HG03139 (cell line): Measurements from ENCODE around the gene IDI1.
"Not testable (repeated sequence)": the region's sequence is repeated elsewhere in the genome, so short reads cannot be mapped to it uniquely, and the experiment has no call there.

Experiments
- ATAC-seq: cut with Tn5 transposase; IDR thresholded peaks from one replicate; pipeline ENCODE4 v1.9.1; 2021; ENCODE audit not compliant: unreplicated experiment

The IDI1 gene

DNA sequence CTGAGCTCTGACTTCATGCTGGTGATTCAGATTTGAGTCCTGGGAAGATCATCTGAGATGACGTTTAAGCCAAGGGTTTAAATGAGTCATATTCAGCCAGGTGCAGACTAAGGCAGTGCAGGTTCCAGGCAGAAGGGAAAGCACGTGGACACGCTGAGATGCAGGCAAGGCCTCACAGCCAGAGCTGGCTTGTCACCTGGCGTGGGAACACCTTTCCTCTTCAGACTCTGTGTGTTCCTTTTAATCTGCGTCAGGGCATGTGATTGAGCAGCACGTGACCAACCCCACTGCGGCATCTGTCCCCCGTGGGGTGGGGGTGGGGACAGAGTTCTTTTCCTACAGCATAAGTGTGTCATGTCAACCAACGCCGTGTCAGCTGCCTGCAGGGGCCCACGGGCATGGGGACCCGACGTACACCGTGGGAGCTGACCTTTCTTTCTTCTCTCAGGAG lies 12.6 kb downstream of the IDI1 start:
- ATAC-seq = no peak

DNA sequence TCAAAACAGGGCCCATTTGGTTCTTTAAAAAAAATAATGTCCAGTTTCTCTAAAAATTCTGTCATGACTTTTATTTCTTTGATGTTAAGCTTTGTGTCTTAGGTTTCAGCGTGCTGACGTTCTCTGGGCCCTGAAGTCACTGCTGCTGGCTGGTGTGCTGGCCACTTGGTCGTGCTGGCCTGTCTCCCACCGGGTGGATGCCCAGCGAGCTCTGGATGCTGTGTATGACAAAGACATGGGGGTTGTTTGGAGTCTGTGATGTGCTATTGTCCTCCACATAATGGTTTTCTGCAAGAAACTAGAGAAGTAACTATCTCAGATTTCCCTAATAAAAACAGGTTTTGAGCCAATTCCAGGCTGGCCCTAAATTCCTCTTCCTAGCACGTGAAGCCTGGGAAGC lies 13.7 kb downstream of the IDI1 start:
- ATAC-seq = no peak

- ATAC-seq = no peak
Observed at GRCh38 chr10:1034758-1035157, 14.2 kb downstream of the IDI1 start.

DNA sequence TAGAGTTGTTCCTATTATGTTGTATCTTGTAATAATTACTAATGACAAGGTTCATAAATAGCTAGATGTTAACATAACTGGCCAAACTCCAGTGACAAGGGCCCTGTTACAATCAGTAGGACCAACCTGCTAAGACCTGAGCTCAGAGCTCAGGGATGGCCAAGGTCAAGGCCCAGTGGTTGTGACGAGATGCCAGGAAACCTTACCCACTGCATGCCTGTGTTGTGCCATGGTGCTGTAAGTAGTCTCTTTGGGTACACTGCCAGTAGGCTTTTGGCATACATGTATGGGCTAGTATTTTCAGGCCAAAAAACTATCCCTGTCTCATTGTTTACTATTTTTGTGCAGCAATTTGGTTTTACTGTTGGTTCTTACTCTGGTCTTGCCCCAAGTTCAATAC lies 15.3 kb downstream of the IDI1 start:
- ATAC-seq = no peak

DNA sequence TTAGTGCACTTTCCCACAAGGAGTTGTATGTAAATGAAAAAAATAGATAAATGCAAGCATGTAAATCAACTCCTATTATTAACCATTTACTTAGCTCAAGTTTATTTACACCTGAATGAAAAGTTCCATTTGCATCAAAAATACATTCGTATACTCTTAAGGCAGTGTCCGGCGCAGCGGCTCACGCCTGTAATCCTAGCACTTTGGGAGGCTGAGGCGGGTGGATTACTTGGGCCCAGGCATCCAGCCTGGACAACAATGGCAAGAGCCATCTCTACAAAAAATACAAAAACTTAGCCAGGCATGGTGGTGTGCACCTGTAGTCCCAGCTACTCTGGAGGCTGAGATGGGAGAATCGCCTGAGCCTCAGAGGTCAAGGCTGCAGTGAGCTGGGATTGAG lies 19.1 kb downstream of the IDI1 start:
- ATAC-seq = no peak

DNA sequence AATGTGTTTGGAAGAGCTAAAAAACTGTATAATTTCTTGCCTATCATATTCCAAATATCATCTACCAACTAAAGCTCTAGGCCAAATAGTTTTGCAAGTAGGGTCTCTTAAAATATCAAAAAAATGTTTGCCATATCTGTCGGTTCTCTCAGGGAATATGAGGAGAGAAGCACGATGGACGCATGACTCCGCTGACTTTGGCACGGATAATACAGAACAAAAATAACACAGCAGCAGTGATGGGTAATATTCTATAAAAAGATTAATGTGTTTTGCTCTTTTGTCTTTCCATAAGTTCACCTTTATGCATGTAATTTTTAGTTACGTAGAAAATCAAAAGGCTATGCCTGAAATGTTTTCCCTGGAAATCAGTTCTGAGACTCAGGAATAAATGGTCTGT lies 22.3 kb downstream of the IDI1 start:
- no peak for ATAC-seq

GRCh38 chr10:1025683-1026082 lies 23.2 kb downstream of the IDI1 start, which contains the start of gene IDI2:
Gene IDI2 (minus strand): TSS chr10:1025859. CDS start chr10:1024723, 1,136 bp downstream.
- no peak for ATAC-seq

DNA sequence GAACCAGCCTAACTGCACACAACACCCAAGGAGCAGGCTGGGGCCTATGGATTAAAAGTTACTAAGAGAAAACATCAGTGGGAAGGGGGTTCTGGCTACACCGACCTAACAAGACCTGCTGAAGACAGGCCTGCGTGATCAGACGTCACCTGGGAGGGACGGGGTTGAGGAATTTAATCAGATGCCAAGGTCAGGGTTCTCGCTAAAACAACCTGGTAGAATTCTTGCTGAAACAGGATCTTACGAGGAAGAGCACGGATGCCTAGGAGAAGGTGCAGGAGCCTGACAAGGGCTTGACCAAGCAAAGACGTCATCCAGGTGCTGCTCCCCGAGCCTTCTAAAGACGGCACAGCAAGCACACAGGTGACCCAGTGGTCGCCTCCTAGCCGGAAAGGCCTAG lies 24.8 kb downstream of the IDI1 start:
- no peak for ATAC-seq

DNA sequence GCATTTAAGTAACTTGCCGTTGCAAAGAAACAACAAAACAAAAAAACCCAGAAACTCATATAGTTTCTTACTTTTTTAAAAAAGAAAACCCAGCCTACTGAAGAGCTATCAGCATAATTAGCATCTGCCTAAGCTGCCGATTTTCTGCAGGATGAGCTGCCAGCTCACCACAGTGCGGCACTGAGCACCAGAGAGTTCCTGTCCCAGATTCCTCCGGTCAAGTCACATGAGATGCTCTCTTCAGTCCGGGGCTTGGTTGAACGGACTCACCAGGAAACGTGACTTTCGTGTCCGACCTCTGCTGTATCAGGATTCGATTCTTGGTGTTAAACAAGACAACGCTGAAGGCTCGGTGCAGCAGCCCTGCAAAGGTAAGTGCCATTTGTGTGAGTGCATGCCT lies 26.5 kb downstream of the IDI1 start:
- no peak for ATAC-seq

DNA sequence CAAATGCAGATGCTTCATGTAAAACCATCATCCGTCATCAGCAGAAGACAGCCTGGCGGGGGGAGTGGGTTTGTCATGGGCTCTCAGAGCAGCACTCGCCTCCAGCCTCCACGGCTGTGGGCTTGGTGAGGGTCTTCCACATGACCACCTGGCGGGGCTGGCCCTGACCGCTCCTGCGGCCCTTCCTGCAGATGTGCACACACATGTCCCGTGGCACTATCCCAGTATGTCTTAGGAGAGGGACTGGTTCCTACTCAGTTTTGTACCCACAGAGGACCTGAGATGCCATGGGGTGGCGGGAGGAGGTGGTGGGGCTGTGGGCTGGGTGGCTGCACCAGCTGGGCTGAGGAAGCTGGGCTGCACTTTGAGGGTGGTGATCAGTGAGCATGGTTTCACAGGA lies 28.0 kb downstream of the IDI1 start:
- no peak for ATAC-seq

- ATAC-seq = no peak
Observed at GRCh38 chr10:1020460-1020859, 28.5 kb downstream of the IDI1 start.

DNA sequence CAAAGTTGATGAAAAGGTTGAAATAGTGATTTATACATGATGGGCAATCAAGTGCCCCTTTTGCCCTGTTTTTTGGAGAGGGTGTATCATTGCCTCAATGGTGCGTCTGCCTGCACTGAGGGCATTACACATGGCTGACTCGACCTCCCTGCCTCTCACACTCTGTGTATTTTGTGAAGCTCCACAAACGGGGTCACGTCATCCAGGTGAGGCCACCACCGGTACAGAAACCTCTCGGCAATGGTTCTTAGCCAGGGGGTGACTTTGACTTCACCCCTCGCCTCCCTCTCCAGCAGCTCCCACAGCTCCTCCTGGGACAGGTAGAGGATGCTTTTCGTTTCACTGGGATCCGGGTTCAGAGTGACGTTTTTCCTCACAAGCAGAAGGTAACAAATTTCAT lies 29.6 kb downstream of the IDI1 start:
- no peak for ATAC-seq

GRCh38 chr10:1015688-1016087 lies 33.2 kb downstream of the IDI1 start:
- no peak for ATAC-seq

DNA sequence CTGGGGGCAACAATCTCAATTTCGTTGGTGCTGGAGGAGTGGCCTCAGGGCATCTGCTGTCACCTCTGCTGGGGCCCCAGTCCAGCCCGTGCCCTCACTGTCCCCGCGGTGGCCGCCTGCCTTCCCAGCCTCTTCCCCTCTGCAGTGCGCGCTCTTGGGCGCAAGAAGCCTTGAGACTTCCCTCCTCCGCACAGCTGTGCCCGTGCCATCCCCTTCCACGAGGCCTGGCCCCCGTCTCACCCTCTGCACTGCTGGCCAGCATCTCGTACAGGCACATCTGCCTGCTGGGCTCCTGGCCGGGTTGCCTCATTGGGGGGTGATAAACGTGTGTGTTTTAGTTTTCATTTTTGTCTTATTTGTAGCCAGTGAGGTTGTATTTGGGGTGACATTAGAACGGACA lies 37.2 kb downstream of the IDI1 start:
- ATAC-seq = no peak

GRCh38 chr10:1010703-1011102 lies 38.2 kb downstream of the IDI1 start:
- no peak for ATAC-seq

DNA sequence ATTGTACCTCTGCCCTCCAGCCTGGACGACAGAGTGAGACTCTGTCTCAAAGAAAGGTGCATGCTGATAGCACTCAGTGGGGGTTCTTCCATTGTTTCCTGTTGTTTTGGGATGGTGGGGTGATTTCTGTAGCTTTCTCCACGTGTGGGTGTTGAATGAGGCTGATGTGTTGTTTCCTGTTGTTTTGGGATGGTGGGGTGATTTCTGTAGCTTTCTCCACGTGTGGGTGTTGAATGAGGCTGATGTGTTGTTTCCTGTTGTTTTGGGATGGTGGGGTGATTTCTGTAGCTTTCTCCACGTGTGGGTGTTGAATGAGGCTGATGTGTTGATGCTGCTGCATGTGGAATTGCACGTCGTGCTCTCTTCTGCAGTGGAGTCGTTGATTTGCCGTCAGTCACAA lies 39.0 kb downstream of the IDI1 start:
- not testable (repeated sequence) for ATAC-seq

GRCh38 chr10:1009071-1009494 lies 39.8 kb downstream of the IDI1 start:
- no peak for ATAC-seq

DNA sequence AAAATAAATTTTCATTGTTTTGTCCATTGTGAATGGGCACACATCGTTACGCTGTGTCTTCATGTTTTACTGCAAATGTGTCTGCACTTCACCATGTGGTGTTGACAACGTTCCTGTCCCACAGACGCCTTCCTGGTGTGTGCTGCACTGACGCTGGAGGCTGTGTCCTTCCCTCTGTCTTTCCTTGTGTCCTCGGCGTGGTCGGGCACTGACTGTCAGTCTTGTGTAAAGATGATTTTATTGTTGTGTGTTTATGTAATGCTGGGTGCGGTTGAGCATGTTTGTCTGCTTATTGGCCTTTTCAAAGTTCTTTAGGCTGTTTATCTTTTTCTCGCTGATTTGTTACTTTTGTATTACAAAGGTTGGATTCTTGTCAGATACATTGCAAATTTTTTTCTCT lies 41.3 kb downstream of the IDI1 start:
- no peak for ATAC-seq

GRCh38 chr10:1006573-1006972 lies 42.3 kb downstream of the IDI1 start:
- ATAC-seq = no peak

DNA sequence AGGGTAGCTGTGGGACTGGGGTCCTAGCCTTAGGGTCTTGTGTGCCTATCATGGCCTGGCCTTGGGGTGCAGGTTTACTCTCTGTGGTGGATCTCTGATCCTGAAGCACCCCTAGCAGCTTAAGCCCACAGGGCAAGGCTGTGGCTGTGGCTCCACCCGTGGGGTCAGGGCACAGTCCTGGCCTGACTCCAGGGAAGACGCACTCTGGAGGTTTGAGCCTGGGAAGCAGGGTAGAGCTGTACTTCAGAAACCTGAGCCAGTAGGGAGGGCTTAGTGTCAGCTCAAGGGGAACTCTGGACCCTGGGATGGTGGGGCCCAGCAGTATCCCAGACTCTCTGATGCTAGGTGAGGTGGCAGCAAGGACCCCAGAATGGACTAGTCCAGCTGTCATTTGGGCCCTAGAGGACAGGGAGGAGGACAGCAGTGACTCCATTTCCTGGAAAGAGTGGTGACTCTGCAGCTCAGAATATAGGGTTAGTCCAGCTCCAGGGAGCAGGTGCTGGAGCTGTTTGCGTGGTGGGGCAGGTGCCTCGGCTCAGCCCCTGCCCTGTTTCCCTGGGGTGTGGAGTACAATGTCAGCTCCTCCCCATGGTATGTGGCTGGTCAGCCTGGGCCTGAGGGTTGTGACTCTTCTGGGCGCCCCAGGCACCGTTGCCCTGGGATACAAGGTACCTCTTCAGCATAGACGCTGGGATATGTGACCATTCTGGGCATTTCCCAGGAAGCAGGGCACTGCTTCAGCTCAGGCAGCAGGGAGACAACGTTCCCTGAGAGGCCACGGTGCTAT lies 44.8 kb downstream of the IDI1 start:
- ATAC-seq = no peak

DNA sequence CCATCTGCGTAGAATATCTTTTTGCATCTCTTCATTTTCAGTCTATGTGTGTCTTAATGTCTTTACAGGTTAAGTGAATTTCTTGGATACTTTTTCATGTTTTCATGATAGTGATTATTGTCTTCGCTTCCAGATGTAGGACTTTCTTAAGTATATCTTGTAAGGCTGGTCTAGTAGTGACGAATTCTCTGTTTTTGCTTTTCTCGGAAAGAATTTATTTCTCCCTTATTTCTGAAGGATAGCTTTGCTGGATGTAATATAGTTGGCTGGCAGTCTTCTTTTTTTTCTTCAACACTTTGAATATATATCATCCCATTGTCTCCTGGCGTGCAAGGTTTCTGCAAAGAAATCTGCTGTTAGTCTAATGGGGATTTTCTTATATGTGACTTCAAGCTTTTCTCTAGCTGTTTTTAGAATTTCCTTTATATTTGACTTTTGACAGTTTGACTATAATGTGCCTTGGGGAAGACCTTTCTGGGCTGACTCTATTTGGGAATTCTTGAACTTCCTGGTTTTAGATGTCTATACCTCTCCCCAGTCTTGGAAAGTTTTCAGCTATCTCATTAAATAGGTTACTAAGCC lies 46.4 kb downstream of the IDI1 start:
- ATAC-seq = no peak

- no peak for ATAC-seq
Observed at GRCh38 chr10:997266-998022, 51.5 kb downstream of the IDI1 start.
